Iris pigment epithelial cell (primary cell): ENCODE measurements around the gene OR10A2.
A peak's percentile ranks its signal among the peaks of the same experiment; 100 is the strongest.
"Not testable (repeated sequence)": the region's sequence is repeated elsewhere in the genome, so short reads cannot be mapped to it uniquely, and the experiment has no call there.

Experiments used
- DNase-seq: peaks from one replicate; pipeline ENCODE4 v3.0.0-alpha.2; 2011; ENCODE audit warnings: low read depth

Gene OR10A2

DNA sequence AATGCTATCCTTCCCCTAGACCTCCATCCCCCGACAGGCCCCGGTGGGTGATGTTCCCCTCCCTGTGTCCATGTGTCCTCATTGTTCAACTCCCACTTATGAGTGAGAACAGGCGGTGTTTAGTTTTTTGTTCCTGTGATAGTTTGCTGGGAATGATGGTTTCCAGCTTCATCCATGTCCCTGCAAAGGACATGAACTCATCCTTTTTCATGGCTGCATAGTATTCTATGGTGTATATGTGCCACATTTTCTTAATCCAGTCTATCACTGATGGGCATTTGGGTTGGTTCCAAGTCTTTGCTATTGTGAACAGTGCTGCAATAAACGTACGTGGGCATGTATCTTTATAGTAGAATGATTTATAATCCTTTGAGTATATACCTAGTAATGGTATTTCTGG is 24.9 kb downstream of the OR10A2 start:
- DNase-seq: not testable (repeated sequence)

DNA sequence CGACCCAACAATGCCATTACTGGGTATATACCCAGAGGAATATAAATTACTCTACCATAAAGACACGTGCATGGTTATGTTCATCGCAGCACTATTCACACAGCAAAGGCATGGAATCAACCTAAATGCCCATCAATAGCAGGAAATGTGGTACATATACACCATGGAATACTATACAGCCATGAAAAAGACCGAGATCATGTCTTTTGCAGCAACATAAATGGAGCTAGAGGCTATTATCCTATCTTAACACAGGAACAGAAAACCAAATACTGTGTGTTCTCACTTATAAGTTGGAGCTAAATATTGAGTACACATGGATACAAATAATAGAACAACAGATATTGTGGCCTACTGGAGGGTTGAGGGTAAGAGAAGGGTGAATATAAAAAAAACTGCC is 26.0 kb downstream of the OR10A2 start:
- no peak for DNase-seq

DNA sequence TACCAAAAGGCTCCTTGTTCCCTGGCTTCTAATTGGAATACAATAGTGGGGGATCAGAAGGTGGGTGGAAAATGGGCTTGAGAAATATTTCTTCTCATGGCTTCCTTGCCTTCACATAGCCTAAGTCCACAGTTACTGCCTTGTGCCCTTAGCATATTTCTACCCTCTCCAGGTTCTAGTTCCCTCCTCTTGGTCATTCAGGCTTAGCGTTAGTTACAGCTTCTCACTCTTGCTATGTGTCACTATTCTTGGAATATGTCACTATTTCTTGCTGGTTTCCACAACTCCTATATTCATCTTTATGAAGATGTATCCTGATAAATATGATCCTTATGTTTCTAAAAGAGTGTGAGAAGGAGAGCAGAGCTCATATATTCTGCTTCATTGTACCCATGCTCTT is 27.0 kb downstream of the OR10A2 start:
- no peak for DNase-seq

DNA sequence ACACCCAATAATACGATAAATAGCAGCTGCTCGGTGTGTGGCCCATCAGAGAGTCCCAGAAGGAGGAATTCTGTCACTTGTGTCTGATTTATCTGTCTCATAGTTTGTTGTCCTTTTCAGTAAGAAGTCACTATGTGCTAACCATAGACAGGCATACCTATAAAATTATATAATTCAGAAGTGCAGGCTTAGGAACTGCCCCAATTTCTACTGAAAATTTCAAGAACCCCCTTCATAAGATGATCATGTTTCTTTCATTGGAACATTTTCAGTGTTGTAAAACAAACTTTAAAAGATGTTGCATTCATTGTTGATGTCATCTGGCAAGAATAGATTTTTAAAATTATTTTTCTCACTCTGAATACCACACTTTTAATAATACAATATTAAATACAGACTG is 29.5 kb downstream of the OR10A2 start, which contains the start of gene OR2D2:
OR2D2 (minus strand) TSS at position 101 of the 400 bp plus-strand sequence; CDS start at position 101, 0 bp downstream.
- DNase-seq: no peak

DNA sequence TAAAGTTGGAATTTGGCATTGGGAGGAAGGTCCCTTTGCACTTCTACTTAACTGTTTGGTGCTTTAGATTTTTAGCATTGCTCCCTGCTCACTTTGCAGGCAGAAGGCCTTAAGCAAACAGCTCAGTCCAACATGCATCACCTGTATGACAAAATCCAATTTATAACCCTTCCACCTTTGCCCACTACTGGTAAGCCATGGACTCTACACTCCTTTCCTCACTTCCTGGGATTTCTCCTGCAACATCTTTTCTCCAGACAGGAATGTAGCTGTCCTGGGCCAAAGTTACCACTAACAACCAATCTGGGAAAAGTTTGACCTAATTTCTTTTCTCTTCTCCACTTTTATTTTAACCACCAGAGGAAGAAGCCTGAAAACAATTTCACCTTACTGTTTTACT is 31.2 kb downstream of the OR10A2 start:
- no peak for DNase-seq

DNA sequence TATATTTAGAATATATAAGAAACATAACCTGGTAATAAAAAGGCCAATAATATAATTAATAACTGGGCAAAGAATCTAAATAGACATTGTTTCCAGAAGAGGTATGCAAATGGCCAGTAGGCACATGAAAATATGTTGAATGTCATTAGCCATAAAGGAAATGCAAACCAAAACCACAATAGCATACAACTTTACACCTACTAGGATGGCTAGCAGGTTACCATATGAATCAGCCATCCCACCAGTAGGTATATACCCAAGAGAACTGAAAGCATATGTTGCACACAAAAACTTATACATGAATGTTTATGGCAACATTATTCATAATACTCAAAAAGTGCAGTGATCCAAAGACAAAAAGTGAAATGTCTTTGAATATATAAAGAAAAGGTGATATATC is 32.2 kb downstream of the OR10A2 start:
- no peak for DNase-seq

DNA sequence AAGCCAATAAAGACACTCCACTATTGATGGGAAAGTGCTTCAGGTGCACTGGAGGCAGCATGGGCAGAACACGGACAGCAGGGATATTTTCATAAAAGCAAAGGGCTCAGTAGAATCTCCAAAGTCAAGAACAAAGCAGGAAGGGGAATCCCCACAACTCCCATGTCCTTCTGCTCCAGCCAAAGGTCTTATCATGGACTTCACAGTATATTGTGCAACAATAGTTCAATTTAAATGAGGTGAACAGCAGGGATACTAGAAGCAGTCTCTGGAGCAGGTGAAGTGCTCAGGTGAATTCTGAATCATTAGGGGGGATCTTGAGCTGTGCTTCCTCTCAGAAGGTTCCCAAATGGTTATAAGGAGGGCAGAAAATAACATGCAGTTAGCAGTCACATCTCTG is 36.1 kb downstream of the OR10A2 start:
- DNase-seq: no peak

DNA sequence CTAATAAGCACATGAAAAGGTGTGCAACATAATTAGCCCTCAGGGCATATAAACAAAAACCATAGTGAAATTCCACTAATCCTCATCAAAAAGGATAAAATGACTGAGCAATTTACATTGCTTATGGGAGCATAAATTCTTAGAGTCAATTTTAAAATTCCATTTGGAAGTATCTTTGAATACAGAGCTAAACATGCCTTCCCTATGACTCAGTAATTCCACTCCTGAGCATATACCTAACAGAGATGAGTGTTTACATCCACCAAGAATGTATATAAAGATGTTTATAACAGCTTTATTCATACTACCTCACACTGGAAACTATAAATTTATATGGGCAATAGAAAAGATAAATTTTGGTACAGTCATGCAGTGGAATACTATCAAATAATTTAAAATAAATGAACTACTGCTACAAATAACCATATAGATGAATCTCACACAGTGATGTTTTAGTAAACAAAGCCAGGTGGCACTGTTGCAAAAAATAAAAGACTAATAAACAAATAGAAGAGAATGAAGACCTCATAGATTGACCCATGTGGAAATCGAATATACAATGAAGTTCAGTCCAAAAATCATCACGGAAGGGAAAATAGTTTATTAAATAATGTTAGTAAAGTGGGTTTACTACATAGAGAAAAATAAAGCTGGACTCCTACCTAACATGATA is 37.6 kb downstream of the OR10A2 start:
- peak; percentile 1 for DNase-seq

DNA sequence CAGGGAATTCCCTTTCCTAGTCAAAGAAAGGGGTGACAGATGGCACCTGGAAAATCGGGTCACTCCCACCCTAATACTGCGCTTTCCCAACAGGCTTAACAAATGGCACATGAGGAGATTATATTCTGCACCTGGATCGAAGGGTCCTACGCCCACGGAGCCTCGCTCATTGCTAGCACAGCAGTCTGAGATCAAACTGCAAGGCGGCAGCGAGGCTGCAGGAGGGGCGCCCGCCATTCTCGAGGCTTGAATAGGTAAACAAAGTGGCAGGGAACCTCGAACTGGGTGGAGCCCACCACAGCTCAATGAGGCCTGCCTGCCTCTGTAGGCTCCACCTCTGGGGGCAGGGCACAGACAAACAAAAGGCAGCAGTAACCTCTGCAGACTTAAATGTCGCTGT is 41.9 kb downstream of the OR10A2 start:
- not testable (repeated sequence) for DNase-seq

DNA sequence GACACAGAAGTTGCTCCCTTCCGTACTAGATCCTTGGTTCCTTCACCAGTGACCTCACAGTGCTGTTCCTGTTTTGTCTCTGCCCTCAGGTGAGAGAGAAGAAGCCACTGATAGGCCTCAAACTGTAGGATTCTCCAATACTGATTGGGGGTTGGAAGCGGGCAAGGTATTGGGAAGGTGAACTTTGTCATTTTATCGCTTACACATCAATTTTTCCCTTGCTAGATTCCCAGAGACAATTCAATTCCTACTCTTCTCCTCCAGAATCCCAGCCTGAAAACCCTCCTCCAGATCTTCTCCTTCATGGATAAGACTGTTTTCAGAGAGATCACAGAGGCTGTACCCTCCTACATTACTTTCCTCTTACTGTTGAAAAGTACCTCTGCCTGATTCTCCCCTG is 48.5 kb downstream of the OR10A2 start:
- DNase-seq: no peak

DNA sequence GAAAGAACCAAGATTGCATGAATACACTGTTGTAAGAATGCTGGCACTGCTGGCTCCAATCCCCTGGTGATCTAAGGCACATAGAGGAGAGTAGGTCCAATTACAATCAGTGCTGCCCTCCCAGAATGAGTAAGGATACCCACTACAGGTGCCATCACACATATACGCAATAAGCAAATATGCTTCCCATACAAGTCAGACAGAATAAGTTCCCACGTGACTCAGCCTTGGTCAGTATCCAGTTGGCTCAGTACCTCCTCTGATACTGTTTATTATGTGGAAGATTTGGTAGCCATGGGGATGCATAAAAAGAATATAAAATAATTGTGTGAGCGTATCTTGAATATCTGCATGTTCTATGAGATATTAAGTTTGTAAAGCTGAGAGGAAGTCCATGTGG is 49.1 kb downstream of the OR10A2 start:
- peak; percentile 31 for DNase-seq

DNA sequence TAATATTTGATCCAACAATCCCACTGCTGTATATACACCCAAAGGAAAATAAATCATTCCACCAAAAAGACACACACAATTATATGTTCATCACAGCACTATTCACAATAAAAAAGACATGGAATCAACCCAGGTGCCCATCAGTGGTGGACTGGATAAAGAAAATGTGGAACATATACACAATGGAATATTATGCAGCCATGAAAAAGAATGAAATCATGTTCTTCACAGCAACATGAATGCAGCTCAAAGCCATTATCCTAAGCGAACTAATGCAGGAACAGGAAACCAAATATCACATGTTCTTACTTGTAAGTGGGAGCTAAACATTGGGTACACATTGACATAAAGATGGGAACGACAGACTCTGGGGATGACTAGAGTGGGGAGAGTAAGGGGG is 56.8 kb downstream of the OR10A2 start:
- DNase-seq: no peak

DNA sequence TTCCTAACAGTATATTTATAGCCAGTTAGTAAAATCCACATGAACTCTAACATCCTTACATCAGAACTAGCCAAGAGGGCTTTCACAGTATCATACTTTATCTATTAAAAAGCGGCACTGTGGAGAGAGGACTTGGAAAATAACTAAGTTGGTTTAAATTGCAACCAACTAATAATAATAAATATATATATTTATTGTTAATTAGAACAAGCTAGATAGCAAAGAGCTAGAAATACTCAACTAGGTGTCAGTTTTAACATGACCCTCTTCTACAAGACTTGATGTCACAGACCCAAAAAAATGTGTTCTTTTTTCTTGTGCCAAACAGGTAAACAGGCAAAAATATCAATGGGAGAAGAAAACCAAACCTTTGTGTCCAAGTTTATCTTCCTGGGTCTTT is 57.8 kb downstream of the OR10A2 start, which contains the start of gene OR2D3:
OR2D3 (plus strand) TSS at position 301 of the 400 bp plus-strand sequence; CDS start at position 301, 0 bp downstream.
- no peak for DNase-seq
